Activated B cell treated with CpG ODN at 0.5 μM for 24 hours (primary cell): Measurements from ENCODE around the gene PRKCH. TPM values are rescaled to one million over a fixed set of nuclear protein-coding genes. Genes with fewer than 3 reads are reported as not detected.

ENCODE experiments used
- ATAC-seq: fragments of 200-7000 bp; cut with Tn5 transposase; one replicate; pipeline ENCODE4 v1.10.0; 2021; ENCODE audit warnings: low read depth, mild to moderate bottlenecking, moderate library complexity
- CTCF ChIA-PET: fragments of 350-600 bp; sonication (Branson Sonifier 250); formaldehyde crosslinking; loops from one replicate; lab custom pipeline; 2021; ENCODE audit warnings: antibody characterized with exemption; lab: Charles Lee
- POLR2A ChIA-PET: fragments of 350-600 bp; sonication (Branson Sonifier 250); formaldehyde crosslinking; loops from one replicate; lab custom pipeline; 2021; ENCODE audit warnings: antibody characterized with exemption; lab: Charles Lee
- DNase-seq: peaks from one replicate; pipeline ENCODE4 v3.0.0; 2022
- H3K27ac Mint-ChIP-seq: one replicate; pipeline ENCODE4 v1.8.0; 2020; ENCODE audit warnings: mixed read lengths
- H3K27me3 Mint-ChIP-seq: one replicate; pipeline ENCODE4 v1.8.0; 2021; ENCODE audit warnings: mixed read lengths
- H3K36me3 Mint-ChIP-seq: one replicate; pipeline ENCODE4 v1.8.0; 2021; ENCODE audit warnings: low read depth, mixed read lengths
- H3K4me1 Mint-ChIP-seq: one replicate; pipeline ENCODE4 v1.8.0; 2021; ENCODE audit warnings: mixed read lengths
- H3K4me3 Mint-ChIP-seq: one replicate; pipeline ENCODE4 v1.8.0; 2020; ENCODE audit warnings: mild to moderate bottlenecking, mixed read lengths
- H3K9me3 Mint-ChIP-seq: one replicate; pipeline ENCODE4 v1.8.0; 2020; ENCODE audit warnings: mixed read lengths
- intact Hi-C: fragments of 100-400 bp; cut with micrococcal nuclease; formaldehyde crosslinking; loops from one replicate; pipeline ENCODE4 v1.15.1; 2024
- total RNA-seq: library from RNA; stranded (reverse); gene quantifications from 2 replicates; pipeline ENCODE4 v1.2.3, GENCODE V29; 2022
- TF ChIP-seq, protein P1 (sequence below): fragments of 200-600 bp; IDR thresholded peaks from one replicate; pipeline ENCODE4 v1.8.0; 2022; ENCODE audit warnings: antibody characterized with exemption, mild to moderate bottlenecking

Gene PRKCH
- total RNA-seq, 1 donor from 2014 or later, result 4.6 TPM

DNA sequence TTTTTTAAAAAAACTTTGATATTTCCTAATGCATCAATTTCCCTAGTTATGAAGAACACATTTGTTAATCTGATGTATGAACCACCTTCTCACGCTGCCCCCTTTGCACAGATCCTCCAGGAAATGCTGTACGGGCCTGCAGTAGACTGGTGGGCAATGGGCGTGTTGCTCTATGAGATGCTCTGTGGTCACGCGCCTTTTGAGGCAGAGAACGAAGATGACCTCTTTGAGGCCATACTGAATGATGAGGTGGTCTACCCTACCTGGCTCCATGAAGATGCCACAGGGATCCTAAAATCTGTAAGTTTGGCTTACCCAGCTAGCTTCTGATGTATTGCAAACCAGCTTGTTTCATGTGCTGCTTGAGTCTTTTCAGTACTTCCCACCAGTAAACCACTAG is 208.9 kb downstream of the PRKCH start:
- DNase-seq (no peak), ATAC-seq (no peak)
- no peaks in the 10 kb centered on the region for H3K9me3 Mint-ChIP-seq
- H3K36me3 Mint-ChIP-seq, result no peaks in the 10 kb centered on the region
- H3K27me3 Mint-ChIP-seq, result no peaks in the 10 kb centered on the region
- H3K4me3 Mint-ChIP-seq, result no peak overlapping the region
- POLR2A ChIA-PET, result no interaction called here
- CTCF ChIA-PET, result no interaction called here
- TF ChIP-seq, protein P1, sequence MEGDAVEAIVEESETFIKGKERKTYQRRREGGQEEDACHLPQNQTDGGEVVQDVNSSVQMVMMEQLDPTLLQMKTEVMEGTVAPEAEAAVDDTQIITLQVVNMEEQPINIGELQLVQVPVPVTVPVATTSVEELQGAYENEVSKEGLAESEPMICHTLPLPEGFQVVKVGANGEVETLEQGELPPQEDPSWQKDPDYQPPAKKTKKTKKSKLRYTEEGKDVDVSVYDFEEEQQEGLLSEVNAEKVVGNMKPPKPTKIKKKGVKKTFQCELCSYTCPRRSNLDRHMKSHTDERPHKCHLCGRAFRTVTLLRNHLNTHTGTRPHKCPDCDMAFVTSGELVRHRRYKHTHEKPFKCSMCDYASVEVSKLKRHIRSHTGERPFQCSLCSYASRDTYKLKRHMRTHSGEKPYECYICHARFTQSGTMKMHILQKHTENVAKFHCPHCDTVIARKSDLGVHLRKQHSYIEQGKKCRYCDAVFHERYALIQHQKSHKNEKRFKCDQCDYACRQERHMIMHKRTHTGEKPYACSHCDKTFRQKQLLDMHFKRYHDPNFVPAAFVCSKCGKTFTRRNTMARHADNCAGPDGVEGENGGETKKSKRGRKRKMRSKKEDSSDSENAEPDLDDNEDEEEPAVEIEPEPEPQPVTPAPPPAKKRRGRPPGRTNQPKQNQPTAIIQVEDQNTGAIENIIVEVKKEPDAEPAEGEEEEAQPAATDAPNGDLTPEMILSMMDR, result no peak
- no peak overlapping the region for H3K27ac Mint-ChIP-seq
- peaks cover 6% of the 10 kb centered on the region for H3K4me1 Mint-ChIP-seq
- intact Hi-C loops, result no loop called here

DNA sequence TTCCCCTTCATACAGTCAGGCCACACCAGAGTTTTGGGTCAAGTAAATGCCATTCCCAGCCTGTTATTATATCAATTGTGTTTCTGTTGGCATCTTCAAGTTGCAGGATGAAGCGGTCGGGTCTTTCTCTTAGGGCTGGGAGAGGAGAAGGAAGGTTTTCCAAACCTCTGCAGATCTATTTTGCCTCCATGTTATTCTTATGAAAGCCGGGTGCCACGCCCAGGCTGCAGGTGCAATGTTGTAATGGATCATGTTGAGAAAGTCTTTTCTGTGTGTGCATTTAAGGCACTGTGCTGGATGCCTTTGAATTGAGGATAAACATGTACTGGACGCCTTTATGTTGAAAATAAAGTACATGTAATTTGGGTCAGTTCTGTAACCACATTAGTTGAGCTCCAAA is 209.5 kb downstream of the PRKCH start:
- no peaks in the 10 kb centered on the region for H3K27me3 Mint-ChIP-seq
- intact Hi-C loops, result no loop called here
- TF ChIP-seq, protein P1, result no peak
- ChIA-PET POLR2A (interaction anchor here (1.5 kb wide), 1 partner anchor 26 kb away, joined by 3 read pairs; no protein-coding TSS in a partner anchor), CTCF (no interaction called here)
- no peak overlapping the region for H3K4me3 Mint-ChIP-seq
- peaks cover 5% of the 10 kb centered on the region for H3K4me1 Mint-ChIP-seq
- no peak for DNase-seq
- H3K9me3 Mint-ChIP-seq, result no peaks in the 10 kb centered on the region
- no peak overlapping the region for H3K27ac Mint-ChIP-seq
- ATAC-seq, result no peak
- H3K36me3 Mint-ChIP-seq, result no peaks in the 10 kb centered on the region

DNA sequence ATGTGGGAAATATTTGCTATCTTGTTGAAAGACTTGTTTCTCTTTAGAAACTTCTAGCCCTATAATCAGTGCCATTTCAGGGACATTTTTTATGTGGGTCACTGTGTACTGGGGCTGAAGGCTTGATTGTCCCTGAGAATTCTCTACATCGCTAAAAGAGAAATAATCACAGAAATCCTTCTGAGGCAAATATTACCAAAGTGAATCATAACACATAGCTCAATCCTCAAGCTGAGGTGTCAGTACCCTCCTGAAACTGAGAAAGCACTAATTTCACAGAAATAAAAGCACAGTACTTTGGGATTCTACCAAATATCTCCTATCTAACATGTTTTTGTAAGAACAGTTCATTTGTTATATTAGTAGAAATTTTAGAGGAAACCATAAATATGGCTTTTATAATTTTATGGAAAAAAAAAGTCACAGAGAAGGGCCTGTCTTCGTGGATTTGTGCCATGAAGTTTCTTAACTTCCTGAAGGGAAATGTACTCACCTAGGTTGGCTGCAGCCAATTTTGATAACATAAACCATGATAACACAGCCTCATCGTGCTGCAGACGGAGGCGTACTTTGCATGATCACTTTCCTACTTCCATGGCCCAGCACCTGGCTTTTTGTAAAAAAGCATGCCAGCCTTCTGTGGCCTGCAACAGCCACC is 210.2 kb downstream of the PRKCH start:
- H3K27me3 Mint-ChIP-seq, result no peaks in the 10 kb centered on the region
- no peaks in the 10 kb centered on the region for H3K36me3 Mint-ChIP-seq
- TF ChIP-seq, protein P1, result no peak
- POLR2A ChIA-PET, result interaction anchor here (1.5 kb wide), 1 partner anchor 26 kb away, joined by 3 read pairs; no protein-coding TSS in a partner anchor
- DNase-seq (no peak), ATAC-seq (no peak)
- intact Hi-C loops, result no loop called here
- no peak overlapping the region for H3K27ac Mint-ChIP-seq
- H3K9me3 Mint-ChIP-seq, result no peaks in the 10 kb centered on the region
- peaks cover 5% of the 10 kb centered on the region for H3K4me1 Mint-ChIP-seq
- CTCF ChIA-PET, result no interaction called here
- no peak overlapping the region for H3K4me3 Mint-ChIP-seq

DNA sequence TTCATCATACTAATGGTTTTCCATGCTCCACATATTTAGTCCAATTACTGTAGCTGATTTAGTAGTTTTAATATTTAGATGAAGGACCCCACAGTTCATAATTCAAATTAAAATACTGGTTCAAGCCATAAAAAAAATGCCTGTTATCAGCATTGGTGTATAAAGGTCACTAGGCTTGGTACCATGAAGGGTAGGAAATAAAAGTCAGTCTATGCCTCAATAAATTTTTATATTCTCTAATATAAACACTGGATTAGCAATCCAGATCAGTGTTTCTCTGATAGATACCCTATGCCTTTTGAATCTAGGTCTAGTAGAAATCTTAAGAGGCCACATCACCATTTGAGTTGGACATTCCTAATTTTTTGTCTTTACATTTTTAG is 210.7 kb downstream of the PRKCH start:
- DNase-seq (no peak), ATAC-seq (no peak)
- intact Hi-C loops, result no loop called here
- ChIA-PET CTCF (no interaction called here), POLR2A (interaction anchor here (1.5 kb wide), 1 partner anchor 27 kb away, joined by 3 read pairs; no protein-coding TSS in a partner anchor)
- no peak overlapping the region for H3K4me3 Mint-ChIP-seq
- no peak overlapping the region for H3K27ac Mint-ChIP-seq
- peaks cover 9% of the 10 kb centered on the region for H3K4me1 Mint-ChIP-seq
- TF ChIP-seq, protein P1, result no peak
- no peaks in the 10 kb centered on the region for H3K9me3 Mint-ChIP-seq
- H3K36me3 Mint-ChIP-seq, result no peaks in the 10 kb centered on the region
- no peaks in the 10 kb centered on the region for H3K27me3 Mint-ChIP-seq

DNA sequence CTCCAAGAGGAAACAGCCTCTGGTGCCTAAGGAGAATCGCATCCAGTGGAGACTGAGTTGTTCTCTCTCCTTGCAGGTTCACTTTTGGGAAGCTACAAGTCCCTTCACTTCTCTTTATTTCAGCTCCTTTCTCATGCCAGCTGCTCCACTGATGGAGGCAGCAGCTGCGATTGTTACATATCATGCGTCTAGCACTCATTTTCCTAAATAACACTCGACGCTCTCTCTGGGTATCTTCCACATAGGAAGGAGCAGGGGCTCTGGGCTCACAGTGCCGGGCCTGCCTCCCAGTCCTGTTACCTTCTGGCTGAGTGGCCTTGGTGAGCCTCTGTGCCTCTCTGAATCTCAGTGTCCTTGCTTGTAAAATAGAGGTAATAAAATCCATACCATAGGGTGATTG is 211.4 kb downstream of the PRKCH start:
- ChIA-PET CTCF (no interaction called here), POLR2A (interaction anchor here (0.9 to 1.5 kb wide), 2 partner anchors 15 to 21 kb away, joined by 3 read pairs; no protein-coding TSS in a partner anchor)
- Mint-ChIP-seq H3K9me3 (no peaks in the 10 kb centered on the region), H3K4me3 (no peak overlapping the region), H3K4me1 (peaks cover 14% of the 10 kb centered on the region), H3K27ac (no peak overlapping the region), H3K27me3 (no peaks in the 10 kb centered on the region), H3K36me3 (no peaks in the 10 kb centered on the region)
- ATAC-seq (no peak), DNase-seq (no peak)
- TF ChIP-seq, protein P1, result no peak
- intact Hi-C loops, result no loop called here
